ENCODE data around the gene INPP5J. TPM values are rescaled to one million over a fixed set of nuclear protein-coding genes. Genes with fewer than 3 reads are reported as not detected.

The INPP5J gene
- total RNA-seq, 4 donors from 2014 or later: 0.22 to 2.4 (median 0.84) TPM

DNA sequence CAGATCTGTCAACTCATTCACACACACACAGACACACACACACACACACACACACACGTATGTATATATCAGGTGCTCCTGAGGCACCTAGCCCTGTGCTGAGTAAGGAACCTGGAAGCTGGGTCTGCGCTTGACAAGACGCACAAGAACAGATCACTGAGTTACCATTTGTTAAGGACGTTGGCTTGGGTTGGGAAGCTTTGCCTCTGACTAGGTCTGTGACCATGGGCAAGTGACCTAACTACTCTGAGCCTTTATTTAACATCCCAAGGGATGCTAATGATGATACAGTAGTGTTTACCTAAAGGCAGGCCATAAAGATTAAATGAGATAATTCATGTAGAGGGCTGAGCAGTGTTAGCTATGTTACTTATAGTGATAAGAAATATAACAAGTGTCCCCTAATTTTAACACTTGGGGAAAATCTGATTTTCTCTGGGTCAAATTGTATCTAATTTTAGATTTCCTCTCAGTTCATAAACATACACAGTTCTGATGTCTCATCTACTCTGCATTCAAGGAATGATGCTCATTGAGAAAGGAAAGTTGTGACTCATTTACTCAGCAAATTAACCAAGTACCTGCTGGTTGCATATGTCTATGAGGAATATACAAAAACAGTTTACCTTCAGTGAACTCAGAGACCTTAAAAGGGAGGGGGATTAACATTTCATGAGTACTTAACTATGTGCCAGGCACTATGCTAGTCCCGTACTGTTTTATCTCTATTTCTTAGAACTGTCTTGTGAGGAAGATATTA, 50.8 kb downstream of the INPP5J start:
- TF ChIP-seq POLR2A (IDR thresholded peaks at IDR 0.05) (no peak), CTCF (IDR thresholded peaks at IDR 0.05) (no peak)
- Histone ChIP-seq H3K4me1 (peaks cover 14 to 80% (median 42%) of the 10 kb centered on the region in 3 donors), H3K27me3 (no peaks in the 10 kb centered on the region), H3K4me3 (no peak overlapping the region), H3K27ac (peak overlapping the region in 3 of 4 donors; percentile 58 to 83 (median 64)), H3K36me3 (peaks cover 0 to 21% (median 0%) of the 10 kb centered on the region in 3 donors), H3K9me3 (no peaks in the 10 kb centered on the region)
- DNase-seq: no peak
- intact Hi-C loops (cut with DNase I): no loop called here
- 60 to 64% methylated on average over 5 of the region's 5 CpGs for WGBS, 2 donors

DNA sequence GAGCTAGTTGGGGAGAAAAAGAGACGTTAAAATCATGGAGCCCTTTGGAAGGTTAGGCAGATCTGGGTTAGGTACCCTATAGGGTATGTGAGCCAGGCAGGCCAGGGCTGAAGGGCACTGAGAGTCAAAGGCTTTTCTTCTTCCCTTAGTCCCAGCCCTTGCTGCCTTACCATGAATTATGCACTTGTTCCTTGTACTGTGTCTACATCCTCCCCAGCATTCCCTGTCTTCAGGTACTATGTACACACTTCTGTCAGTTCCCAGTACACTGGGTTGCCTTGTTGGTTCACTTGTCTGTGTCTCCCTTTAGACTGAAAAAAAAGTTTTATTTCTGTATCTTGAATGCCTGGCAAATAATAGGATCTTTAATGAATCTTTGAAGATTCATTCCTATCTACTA, 54.2 kb downstream of the INPP5J start:
- H3K4me3 ChIP-seq: no peak overlapping the region
- H3K4me1 ChIP-seq: peaks cover 22 to 69% (median 36%) of the 10 kb centered on the region in 3 donors
- TF ChIP-seq POLR2A (IDR thresholded peaks at IDR 0.05): no peak
- no peak for TF ChIP-seq CTCF (IDR thresholded peaks at IDR 0.05)
- H3K27me3 ChIP-seq: no peaks in the 10 kb centered on the region
- intact Hi-C loops (cut with DNase I): no loop called here
- DNase-seq: no peak
- WGBS, 2 donors: 75 to 92% methylated on average over 1 of the region's 1 CpG
- H3K36me3 ChIP-seq: peaks cover 0 to 21% (median 0%) of the 10 kb centered on the region in 3 donors
- H3K27ac ChIP-seq: peak overlapping the region; percentile 2 to 76 (median 21)
- H3K9me3 ChIP-seq: no peaks in the 10 kb centered on the region

- 66 to 74% methylated on average over 6 of the region's 6 CpGs for WGBS, 2 donors
- Histone ChIP-seq H3K4me1 (peaks cover 22 to 63% (median 33%) of the 10 kb centered on the region in 3 donors), H3K4me3 (no peak overlapping the region), H3K36me3 (peaks cover 0 to 28% (median 0%) of the 10 kb centered on the region in 3 donors), H3K27me3 (no peaks in the 10 kb centered on the region), H3K27ac (peak overlapping the region; percentile 2 to 76 (median 26)), H3K9me3 (no peaks in the 10 kb centered on the region)
- TF ChIP-seq CTCF (IDR thresholded peaks at IDR 0.05) (peak in 1 of 6 experiments; percentile 51), POLR2A (IDR thresholded peaks at IDR 0.05) (no peak)
- intact Hi-C loops (cut with DNase I): no loop called here
- DNase-seq: no peak
These were observed 54.8 kb downstream of the INPP5J start for GRCh38 chr22:31177420-31178162.

DNA sequence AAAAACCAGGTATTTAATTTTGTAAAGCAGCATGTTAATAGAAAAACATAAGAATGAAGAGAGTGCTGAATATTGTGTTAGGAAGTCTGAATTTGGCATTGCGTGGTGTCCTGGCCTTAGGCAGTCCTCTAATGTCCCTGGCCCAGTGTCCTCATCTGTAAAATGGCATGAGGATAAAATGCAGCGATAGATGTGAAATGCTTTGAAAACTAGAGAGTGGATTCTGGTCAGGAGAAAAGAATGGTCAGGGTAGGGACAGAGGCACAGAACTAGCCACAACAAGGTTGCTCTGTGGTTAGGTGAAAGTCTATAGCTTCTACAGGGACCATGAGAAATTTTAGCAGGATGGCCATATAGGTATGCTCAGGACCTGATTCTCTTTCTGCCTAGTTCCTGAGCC, 56.1 kb downstream of the INPP5J start:
- no peak for TF ChIP-seq CTCF (IDR thresholded peaks at IDR 0.05)
- no peak for TF ChIP-seq POLR2A (IDR thresholded peaks at IDR 0.05)
- intact Hi-C loops (cut with DNase I): no loop called here
- H3K4me3 ChIP-seq: no peak overlapping the region
- DNase-seq: no peak
- H3K4me1 ChIP-seq: peaks cover 16 to 50% (median 23%) of the 10 kb centered on the region in 3 donors
- H3K36me3 ChIP-seq: peaks cover 0 to 34% (median 0%) of the 10 kb centered on the region in 3 donors
- H3K27ac ChIP-seq: peak overlapping the region in 1 of 4 donors; percentile 55
- no peaks in the 10 kb centered on the region for H3K27me3 ChIP-seq
- 92 to 98% methylated on average over 2 of the region's 2 CpGs for WGBS, 2 donors
- H3K9me3 ChIP-seq: no peaks in the 10 kb centered on the region

DNA sequence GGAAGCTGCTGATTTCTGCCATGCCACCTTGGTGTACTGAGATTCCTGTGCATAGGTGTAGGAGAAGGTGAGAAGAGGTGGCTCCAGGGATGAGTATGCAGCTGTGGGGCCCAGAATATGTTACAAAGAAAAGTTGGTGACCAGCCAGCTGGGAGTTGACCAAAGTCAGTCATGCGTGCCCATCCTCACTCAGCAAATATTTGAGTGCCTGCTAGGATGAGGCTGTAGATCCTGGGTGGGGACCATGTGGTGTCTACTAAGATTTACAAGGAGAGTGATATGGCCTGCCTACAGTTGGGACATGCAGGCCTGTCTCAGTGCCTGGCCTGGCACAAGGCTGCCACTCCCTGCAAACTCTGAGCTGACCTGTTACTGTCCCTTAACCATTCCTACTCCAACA, 56.6 kb downstream of the INPP5J start:
- intact Hi-C loops (cut with DNase I): no loop called here
- peaks cover 0 to 34% (median 0%) of the 10 kb centered on the region in 3 donors for H3K36me3 ChIP-seq
- H3K27me3 ChIP-seq: no peaks in the 10 kb centered on the region
- DNase-seq: no peak
- H3K4me1 ChIP-seq: peaks cover 16 to 45% (median 21%) of the 10 kb centered on the region in 3 donors
- H3K4me3 ChIP-seq: no peak overlapping the region
- peak overlapping the region in 3 of 4 donors; percentile 28 to 55 (median 53) for H3K27ac ChIP-seq
- H3K9me3 ChIP-seq: no peaks in the 10 kb centered on the region
- WGBS, 2 donors: 20% methylated on average over 1 of the region's 1 CpG
- TF ChIP-seq POLR2A (IDR thresholded peaks at IDR 0.05) (no peak), CTCF (IDR thresholded peaks at IDR 0.05) (no peak)

Data from esophagus squamous epithelium (tissue), 5 donors.